Astrocyte (in vitro differentiated cells and primary cell): ENCODE measurements around the gene GAMT.

Experiments used
- EZH2 ChIP-seq: IDR thresholded peaks from 2 replicates; pipeline ENCODE4 v1.6.1; 2012; ENCODE audit warnings: mild to moderate bottlenecking, low read length, inconsistent platforms; ENCODE audit not compliant: insufficient read depth
- TF ChIP-seq, protein P1 (sequence below): IDR thresholded peaks from 2 replicates; pipeline ENCODE4 v1.5.1; 2011; ENCODE audit warnings: low read depth, mild to moderate bottlenecking, inconsistent platforms, low read length, moderate library complexity; ENCODE audit not compliant: insufficient read depth

- TF ChIP-seq, protein P1, sequence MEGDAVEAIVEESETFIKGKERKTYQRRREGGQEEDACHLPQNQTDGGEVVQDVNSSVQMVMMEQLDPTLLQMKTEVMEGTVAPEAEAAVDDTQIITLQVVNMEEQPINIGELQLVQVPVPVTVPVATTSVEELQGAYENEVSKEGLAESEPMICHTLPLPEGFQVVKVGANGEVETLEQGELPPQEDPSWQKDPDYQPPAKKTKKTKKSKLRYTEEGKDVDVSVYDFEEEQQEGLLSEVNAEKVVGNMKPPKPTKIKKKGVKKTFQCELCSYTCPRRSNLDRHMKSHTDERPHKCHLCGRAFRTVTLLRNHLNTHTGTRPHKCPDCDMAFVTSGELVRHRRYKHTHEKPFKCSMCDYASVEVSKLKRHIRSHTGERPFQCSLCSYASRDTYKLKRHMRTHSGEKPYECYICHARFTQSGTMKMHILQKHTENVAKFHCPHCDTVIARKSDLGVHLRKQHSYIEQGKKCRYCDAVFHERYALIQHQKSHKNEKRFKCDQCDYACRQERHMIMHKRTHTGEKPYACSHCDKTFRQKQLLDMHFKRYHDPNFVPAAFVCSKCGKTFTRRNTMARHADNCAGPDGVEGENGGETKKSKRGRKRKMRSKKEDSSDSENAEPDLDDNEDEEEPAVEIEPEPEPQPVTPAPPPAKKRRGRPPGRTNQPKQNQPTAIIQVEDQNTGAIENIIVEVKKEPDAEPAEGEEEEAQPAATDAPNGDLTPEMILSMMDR = no peak
- no peak for TF ChIP-seq EZH2
Measured at GRCh38 chr19:1379961-1380489, 21.3 kb downstream of the GAMT start.
